ENCODE data around the gene ME3.

The ME3 gene

GRCh38 chr11:86506235-86506634 is 166.2 kb downstream of the ME3 start:
- Histone ChIP-seq H3K9me3 (ENCODE audit: control insufficient read depth, low read depth, low read length) (no peaks in the 10 kb centered on the region), H3K27me3 (ENCODE audit: control insufficient read depth, insufficient read depth, low read length) (no peaks in the 10 kb centered on the region), H3K4me3 (ENCODE audit: low read length) (no peak overlapping the region), H3K4me1 (ENCODE audit: control insufficient read depth, low read depth, low read length) (no peaks in the 10 kb centered on the region), H3K9ac (ENCODE audit: low read length) (no peak overlapping the region), H3K27ac (ENCODE audit: low read length) (no peak overlapping the region), H3K36me3 (ENCODE audit: control insufficient read depth, low read depth, low read length) (no peaks in the 10 kb centered on the region)

DNA sequence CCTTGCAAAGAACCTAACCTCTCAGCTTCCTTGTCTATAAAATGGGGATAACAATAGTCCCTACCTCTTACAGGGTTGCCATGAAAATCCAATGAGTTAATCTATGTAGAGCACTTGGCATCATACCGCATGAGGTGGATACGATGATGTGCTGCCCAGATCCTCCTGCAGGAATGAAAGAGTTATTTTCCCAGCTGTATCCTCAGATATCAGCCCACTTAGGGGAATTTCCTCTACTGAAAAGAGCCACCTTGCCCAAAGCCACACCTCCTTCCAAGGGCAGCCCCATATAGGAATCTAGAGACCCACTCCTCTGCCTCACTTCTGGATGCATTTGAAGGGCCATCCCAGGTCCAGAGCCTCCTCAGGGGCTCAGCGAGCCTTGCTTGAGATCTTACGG is 169.3 kb downstream of the ME3 start:
- Histone ChIP-seq H3K9me3 (ENCODE audit: control insufficient read depth, low read depth, low read length) (no peaks in the 10 kb centered on the region), H3K27ac (ENCODE audit: low read length) (no peak overlapping the region), H3K27me3 (ENCODE audit: control insufficient read depth, insufficient read depth, low read length) (no peaks in the 10 kb centered on the region), H3K4me1 (ENCODE audit: control insufficient read depth, low read depth, low read length) (no peaks in the 10 kb centered on the region), H3K9ac (ENCODE audit: low read length) (no peak overlapping the region), H3K4me3 (ENCODE audit: low read length) (no peak overlapping the region), H3K36me3 (ENCODE audit: control insufficient read depth, low read depth, low read length) (no peaks in the 10 kb centered on the region)

- H3K4me3 ChIP-seq (ENCODE audit: low read length), result no peak overlapping the region
- H3K9ac ChIP-seq (ENCODE audit: low read length), result no peak overlapping the region
- no peak overlapping the region for H3K27ac ChIP-seq (ENCODE audit: low read length)
- no peaks in the 10 kb centered on the region for H3K27me3 ChIP-seq (ENCODE audit: control insufficient read depth, insufficient read depth, low read length)
- no peaks in the 10 kb centered on the region for H3K36me3 ChIP-seq (ENCODE audit: control insufficient read depth, low read depth, low read length)
- H3K9me3 ChIP-seq (ENCODE audit: control insufficient read depth, low read depth, low read length), result no peaks in the 10 kb centered on the region
- no peaks in the 10 kb centered on the region for H3K4me1 ChIP-seq (ENCODE audit: control insufficient read depth, low read depth, low read length)
Measured at GRCh38 chr11:86502137-86502642, 170.2 kb downstream of the ME3 start.

- Histone ChIP-seq H3K4me3 (ENCODE audit: low read length) (no peak overlapping the region), H3K36me3 (ENCODE audit: control insufficient read depth, low read depth, low read length) (no peaks in the 10 kb centered on the region), H3K27me3 (ENCODE audit: control insufficient read depth, insufficient read depth, low read length) (no peaks in the 10 kb centered on the region), H3K9me3 (ENCODE audit: control insufficient read depth, low read depth, low read length) (no peaks in the 10 kb centered on the region), H3K4me1 (ENCODE audit: control insufficient read depth, low read depth, low read length) (no peaks in the 10 kb centered on the region), H3K9ac (ENCODE audit: low read length) (no peak overlapping the region), H3K27ac (ENCODE audit: low read length) (no peak overlapping the region)
Measured at GRCh38 chr11:86500500-86501140, 171.8 kb downstream of the ME3 start.

GRCh38 chr11:86499723-86500129 is 172.7 kb downstream of the ME3 start:
- no peak overlapping the region for H3K4me3 ChIP-seq (ENCODE audit: low read length)
- no peaks in the 10 kb centered on the region for H3K27me3 ChIP-seq (ENCODE audit: control insufficient read depth, insufficient read depth, low read length)
- H3K4me1 ChIP-seq (ENCODE audit: control insufficient read depth, low read depth, low read length), result no peaks in the 10 kb centered on the region
- no peaks in the 10 kb centered on the region for H3K36me3 ChIP-seq (ENCODE audit: control insufficient read depth, low read depth, low read length)
- no peak overlapping the region for H3K27ac ChIP-seq (ENCODE audit: low read length)
- no peaks in the 10 kb centered on the region for H3K9me3 ChIP-seq (ENCODE audit: control insufficient read depth, low read depth, low read length)
- no peak overlapping the region for H3K9ac ChIP-seq (ENCODE audit: low read length)

DNA sequence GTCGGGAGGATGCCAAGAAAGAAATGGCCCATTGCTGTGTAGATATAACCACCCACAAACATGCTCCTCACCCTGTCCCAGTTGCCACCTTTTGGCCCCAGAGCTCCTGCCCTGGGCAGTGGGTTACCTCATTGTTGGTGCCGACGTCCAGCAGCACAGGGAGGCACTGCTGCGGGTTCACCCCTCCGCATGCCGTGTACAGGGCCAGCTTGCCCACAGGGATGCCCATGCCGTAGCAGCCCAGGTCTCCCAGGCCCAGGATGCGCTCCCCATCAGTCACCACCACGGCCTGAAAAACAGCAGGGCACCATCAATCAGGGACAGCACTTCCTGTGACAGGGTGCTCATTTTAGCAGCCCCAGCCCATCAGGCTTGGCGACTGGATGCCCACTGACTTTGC is 174.6 kb downstream of the ME3 start:
- Histone ChIP-seq H3K27me3 (ENCODE audit: control insufficient read depth, insufficient read depth, low read length) (no peaks in the 10 kb centered on the region), H3K4me1 (ENCODE audit: control insufficient read depth, low read depth, low read length) (no peaks in the 10 kb centered on the region), H3K9ac (ENCODE audit: low read length) (no peak overlapping the region), H3K27ac (ENCODE audit: low read length) (no peak overlapping the region), H3K4me3 (ENCODE audit: low read length) (no peak overlapping the region), H3K9me3 (ENCODE audit: control insufficient read depth, low read depth, low read length) (no peaks in the 10 kb centered on the region), H3K36me3 (ENCODE audit: control insufficient read depth, low read depth, low read length) (no peaks in the 10 kb centered on the region)

DNA sequence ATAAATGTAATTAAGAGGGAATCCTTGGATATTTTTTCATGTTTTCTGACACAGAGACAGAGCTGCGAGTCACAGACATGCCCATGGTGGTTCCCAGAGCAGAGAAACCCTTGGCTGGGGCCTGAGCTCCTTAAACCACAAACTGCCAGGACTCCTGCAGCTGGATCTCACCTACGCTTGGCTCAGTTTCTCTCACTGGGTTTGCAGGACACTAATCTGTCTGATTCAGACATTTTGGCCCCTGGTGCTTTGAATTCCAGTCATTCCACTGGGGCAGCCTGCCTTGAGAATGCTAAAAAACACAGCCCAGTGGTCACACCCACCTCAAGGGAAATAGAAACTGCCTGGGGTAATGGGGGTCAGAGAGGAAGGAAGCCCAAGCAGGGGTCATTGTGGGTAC is 175.1 kb downstream of the ME3 start:
- no peaks in the 10 kb centered on the region for H3K27me3 ChIP-seq (ENCODE audit: control insufficient read depth, insufficient read depth, low read length)

DNA sequence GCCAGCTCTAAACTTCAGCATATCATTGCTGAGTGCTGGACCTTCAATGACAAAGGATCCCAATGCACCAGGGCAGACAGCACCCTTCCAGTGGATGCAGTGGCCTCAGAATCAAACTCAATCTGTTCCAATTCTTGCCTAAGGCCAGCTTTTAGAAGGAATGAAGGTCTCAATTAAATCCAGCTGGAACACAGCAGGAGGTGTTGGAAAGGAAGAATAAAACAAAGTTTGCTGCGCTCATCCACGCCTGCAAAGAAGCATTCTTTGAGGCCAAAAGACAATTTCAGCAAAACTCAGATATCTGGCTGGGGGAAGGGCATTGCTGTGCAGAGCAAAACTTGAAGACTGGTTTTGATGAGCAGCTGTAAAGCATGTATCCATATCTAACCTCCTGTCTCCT is 177.1 kb downstream of the ME3 start:
- Histone ChIP-seq H3K27me3 (ENCODE audit: control insufficient read depth, insufficient read depth, low read length) (no peaks in the 10 kb centered on the region), H3K9me3 (ENCODE audit: control insufficient read depth, low read depth, low read length) (no peaks in the 10 kb centered on the region), H3K4me3 (ENCODE audit: low read length) (no peak overlapping the region), H3K9ac (ENCODE audit: low read length) (no peak overlapping the region), H3K4me1 (ENCODE audit: control insufficient read depth, low read depth, low read length) (no peaks in the 10 kb centered on the region), H3K36me3 (ENCODE audit: control insufficient read depth, low read depth, low read length) (no peaks in the 10 kb centered on the region), H3K27ac (ENCODE audit: low read length) (no peak overlapping the region)

More for the DNA sequence above, 175.1 kb downstream of the ME3 start:
- Histone ChIP-seq H3K27ac (ENCODE audit: low read length) (no peak overlapping the region), H3K9me3 (ENCODE audit: control insufficient read depth, low read depth, low read length) (no peaks in the 10 kb centered on the region), H3K36me3 (ENCODE audit: control insufficient read depth, low read depth, low read length) (no peaks in the 10 kb centered on the region), H3K9ac (ENCODE audit: low read length) (no peak overlapping the region), H3K4me1 (ENCODE audit: control insufficient read depth, low read depth, low read length) (no peaks in the 10 kb centered on the region), H3K4me3 (ENCODE audit: low read length) (no peak overlapping the region)

DNA sequence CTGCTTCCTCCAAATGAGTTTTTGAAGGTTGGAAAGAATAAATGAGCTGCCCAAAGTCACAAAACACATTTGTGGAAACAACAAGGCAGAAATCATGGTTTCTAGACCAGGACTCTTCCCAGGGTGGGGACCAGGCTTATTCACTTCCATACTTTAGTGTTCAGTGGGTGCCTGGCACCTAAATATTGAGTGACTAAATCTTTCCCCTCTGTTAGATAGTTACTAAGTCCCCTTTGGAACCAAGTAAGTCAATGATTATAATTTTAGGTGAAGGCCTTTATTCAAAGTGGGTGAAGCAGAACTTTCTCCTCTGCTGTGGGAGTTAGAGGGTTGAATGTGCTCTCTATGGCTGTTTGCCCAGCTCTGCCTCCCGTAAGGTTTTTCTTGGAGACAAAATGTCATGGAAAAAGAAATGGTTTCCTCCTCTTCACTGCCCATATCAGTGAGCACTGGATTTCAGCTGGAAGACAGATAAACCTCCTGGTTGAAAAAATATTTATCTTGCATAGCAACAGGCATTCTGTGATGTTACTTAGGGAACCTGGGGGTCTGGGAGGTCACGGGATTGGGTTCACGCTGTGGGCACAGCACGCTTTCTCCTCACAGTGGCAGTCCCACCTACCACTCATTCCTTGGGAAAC is 179.9 kb downstream of the ME3 start:
- no peaks in the 10 kb centered on the region for H3K9me3 ChIP-seq (ENCODE audit: control insufficient read depth, low read depth, low read length)
- H3K27me3 ChIP-seq (ENCODE audit: control insufficient read depth, insufficient read depth, low read length), result no peaks in the 10 kb centered on the region
- H3K4me3 ChIP-seq (ENCODE audit: low read length), result no peak overlapping the region
- no peaks in the 10 kb centered on the region for H3K36me3 ChIP-seq (ENCODE audit: control insufficient read depth, low read depth, low read length)
- H3K9ac ChIP-seq (ENCODE audit: low read length), result no peak overlapping the region
- H3K27ac ChIP-seq (ENCODE audit: low read length), result no peak overlapping the region
- no peaks in the 10 kb centered on the region for H3K4me1 ChIP-seq (ENCODE audit: control insufficient read depth, low read depth, low read length)

DNA sequence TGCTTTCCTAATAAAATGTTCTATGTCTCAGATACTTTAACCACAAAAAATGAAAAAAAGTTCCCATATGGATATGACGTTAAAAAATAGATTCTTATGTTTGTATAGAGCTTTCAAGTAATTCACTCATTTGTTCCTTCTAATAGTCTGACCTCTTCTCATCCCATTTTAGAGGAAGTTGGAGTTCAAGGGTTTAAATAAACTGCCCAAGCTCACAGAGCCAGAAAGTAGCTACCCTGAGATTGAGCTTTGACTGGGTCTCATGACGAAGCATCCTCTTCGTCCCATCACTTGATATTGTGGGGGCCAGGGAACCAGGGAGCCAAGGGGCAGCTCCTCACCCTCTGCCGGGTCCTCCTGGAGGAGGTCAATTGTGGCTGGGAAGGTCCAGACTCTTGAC is 181.4 kb downstream of the ME3 start:
- no peaks in the 10 kb centered on the region for H3K4me1 ChIP-seq (ENCODE audit: control insufficient read depth, low read depth, low read length)
- no peaks in the 10 kb centered on the region for H3K36me3 ChIP-seq (ENCODE audit: control insufficient read depth, low read depth, low read length)

DNA sequence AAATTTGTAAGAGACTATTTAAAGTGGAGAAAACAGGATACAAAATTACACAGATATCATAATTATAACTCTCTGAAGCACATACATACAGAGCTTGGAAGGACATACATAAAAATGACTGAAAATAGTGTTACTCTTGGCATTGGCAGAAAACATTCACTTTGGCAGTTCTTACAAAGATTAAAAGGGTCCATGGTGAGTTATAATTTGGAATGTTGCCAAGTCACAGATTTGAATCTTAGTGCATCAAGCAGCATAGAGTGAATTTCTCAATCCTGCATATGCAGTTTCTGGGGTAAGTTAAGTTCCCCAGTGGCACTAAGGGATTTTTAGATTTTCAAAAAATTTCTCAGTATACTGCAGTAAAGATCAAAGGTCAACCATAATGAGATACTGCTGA is 181.8 kb downstream of the ME3 start:
- Histone ChIP-seq H3K4me3 (ENCODE audit: low read length) (no peak overlapping the region), H3K4me1 (ENCODE audit: control insufficient read depth, low read depth, low read length) (no peaks in the 10 kb centered on the region), H3K27me3 (ENCODE audit: control insufficient read depth, insufficient read depth, low read length) (no peaks in the 10 kb centered on the region), H3K9ac (ENCODE audit: low read length) (no peak overlapping the region), H3K27ac (ENCODE audit: low read length) (no peak overlapping the region), H3K9me3 (ENCODE audit: control insufficient read depth, low read depth, low read length) (no peaks in the 10 kb centered on the region), H3K36me3 (ENCODE audit: control insufficient read depth, low read depth, low read length) (no peaks in the 10 kb centered on the region)

More for the DNA sequence above, 181.4 kb downstream of the ME3 start:
- H3K9me3 ChIP-seq (ENCODE audit: control insufficient read depth, low read depth, low read length), result no peaks in the 10 kb centered on the region
- H3K4me3 ChIP-seq (ENCODE audit: low read length), result no peak overlapping the region
- no peak overlapping the region for H3K27ac ChIP-seq (ENCODE audit: low read length)
- no peaks in the 10 kb centered on the region for H3K27me3 ChIP-seq (ENCODE audit: control insufficient read depth, insufficient read depth, low read length)
- H3K9ac ChIP-seq (ENCODE audit: low read length), result no peak overlapping the region

GRCh38 chr11:86489442-86489841 is 183.0 kb downstream of the ME3 start:
- Histone ChIP-seq H3K36me3 (ENCODE audit: control insufficient read depth, low read depth, low read length) (no peaks in the 10 kb centered on the region), H3K4me1 (ENCODE audit: control insufficient read depth, low read depth, low read length) (no peaks in the 10 kb centered on the region), H3K9me3 (ENCODE audit: control insufficient read depth, low read depth, low read length) (no peaks in the 10 kb centered on the region), H3K27ac (ENCODE audit: low read length) (no peak overlapping the region), H3K27me3 (ENCODE audit: control insufficient read depth, insufficient read depth, low read length) (no peaks in the 10 kb centered on the region), H3K9ac (ENCODE audit: low read length) (no peak overlapping the region), H3K4me3 (ENCODE audit: low read length) (no peak overlapping the region)

Measured in iPS-18a (cell line).